Esophagus muscularis mucosa (tissue), 4 donors: ENCODE results near the gene ANKRD2.

Source experiments
- EP300 ChIP-seq: sonication (generic); formaldehyde crosslinking; IDR thresholded peaks from one replicate; pipeline ENCODE4 v1.6.1; 2017; ENCODE audit warnings: antibody characterized with exemption
- POLR2A ChIP-seq: fragments of 450-650 bp; IDR thresholded peaks from one replicate; pipeline ENCODE4 v1.6.1; 2017; ENCODE audit warnings: antibody characterized with exemption, moderate library complexity, mild to moderate bottlenecking, low read depth
- POLR2AphosphoS5 ChIP-seq, 2 donors: sonication (generic); formaldehyde crosslinking; IDR thresholded peaks; one replicate each; pipeline ENCODE4 v1.6.1; 2017; ENCODE audit warnings: antibody characterized with exemption in 2 of 2
- TF ChIP-seq, protein P1 (sequence below), 3 experiments: fragments of 200-600 bp in 2 of 3; fragments of 450-650 bp in 1 of 3; sonication (generic) in 2 of 3; IDR thresholded peaks; one replicate each; pipeline ENCODE4 v1.5.1; 2017 to 2019; ENCODE audit warnings: antibody characterized with exemption in 3 of 3, mild to moderate bottlenecking in 2 of 3, moderate library complexity in 1 of 3

DNA sequence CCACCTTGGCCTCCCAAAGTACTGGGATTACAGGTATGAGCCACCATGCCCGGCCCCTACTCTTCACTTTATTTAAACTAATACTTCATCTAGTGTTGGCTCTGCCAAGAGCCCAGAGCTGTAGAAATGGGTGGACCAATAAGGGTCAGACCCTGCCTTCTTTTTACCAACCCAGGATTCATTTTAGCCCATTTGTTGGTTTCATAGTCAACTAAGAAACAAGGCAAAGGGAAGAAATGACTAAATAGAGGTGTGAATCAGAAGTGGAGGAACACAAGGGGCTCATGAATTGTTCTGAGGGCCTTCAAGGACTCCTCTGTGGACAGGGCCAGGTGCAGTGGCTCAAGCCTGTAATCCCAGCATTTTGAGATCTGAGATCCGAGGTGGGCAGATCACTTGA lies 1.1 kb downstream of the ANKRD2 start:
- no peak for TF ChIP-seq POLR2AphosphoS5 (IDR thresholded peaks at IDR 0.05)
- no peak for TF ChIP-seq EP300
- TF ChIP-seq POLR2A, result no peak
- TF ChIP-seq, protein P1, sequence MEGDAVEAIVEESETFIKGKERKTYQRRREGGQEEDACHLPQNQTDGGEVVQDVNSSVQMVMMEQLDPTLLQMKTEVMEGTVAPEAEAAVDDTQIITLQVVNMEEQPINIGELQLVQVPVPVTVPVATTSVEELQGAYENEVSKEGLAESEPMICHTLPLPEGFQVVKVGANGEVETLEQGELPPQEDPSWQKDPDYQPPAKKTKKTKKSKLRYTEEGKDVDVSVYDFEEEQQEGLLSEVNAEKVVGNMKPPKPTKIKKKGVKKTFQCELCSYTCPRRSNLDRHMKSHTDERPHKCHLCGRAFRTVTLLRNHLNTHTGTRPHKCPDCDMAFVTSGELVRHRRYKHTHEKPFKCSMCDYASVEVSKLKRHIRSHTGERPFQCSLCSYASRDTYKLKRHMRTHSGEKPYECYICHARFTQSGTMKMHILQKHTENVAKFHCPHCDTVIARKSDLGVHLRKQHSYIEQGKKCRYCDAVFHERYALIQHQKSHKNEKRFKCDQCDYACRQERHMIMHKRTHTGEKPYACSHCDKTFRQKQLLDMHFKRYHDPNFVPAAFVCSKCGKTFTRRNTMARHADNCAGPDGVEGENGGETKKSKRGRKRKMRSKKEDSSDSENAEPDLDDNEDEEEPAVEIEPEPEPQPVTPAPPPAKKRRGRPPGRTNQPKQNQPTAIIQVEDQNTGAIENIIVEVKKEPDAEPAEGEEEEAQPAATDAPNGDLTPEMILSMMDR (IDR thresholded peaks at IDR 0.05), result no peak
